ENCODE data around the gene ARHGAP20. TPM values are rescaled to one million over a fixed set of nuclear protein-coding genes. Genes with fewer than 3 reads are reported as not detected.
"Not testable (repeated sequence)": the region's sequence is repeated elsewhere in the genome, so short reads cannot be mapped to it uniquely, and the experiment has no call there.

Gene ARHGAP20
- polyA plus RNA-seq, 1 donor = 6.1 TPM

- no peak for DNase-seq
Observed at GRCh38 chr11:110716361-110716760, 4.1 kb upstream of the ARHGAP20 start.

- DNase-seq = no peak
Observed at GRCh38 chr11:110715541-110715940, 3.3 kb upstream of the ARHGAP20 start.

GRCh38 chr11:110713449-110713776 lies 1.2 kb upstream of the ARHGAP20 start:
- no peak for DNase-seq

GRCh38 chr11:110712659-110713448 lies 617 bp upstream of the ARHGAP20 start:
- DNase-seq = peak; percentile 63

- DNase-seq = no peak
Observed at GRCh38 chr11:110711448-110711775, 825 bp downstream of the ARHGAP20 start.

- DNase-seq = peak; percentile 43
Observed at GRCh38 chr11:110710628-110711381, 1.4 kb downstream of the ARHGAP20 start.

GRCh38 chr11:110704210-110704864 lies 7.9 kb downstream of the ARHGAP20 start:
- no peak for DNase-seq

- peak; percentile 40 for DNase-seq
Observed at GRCh38 chr11:110691926-110692325, 20.3 kb downstream of the ARHGAP20 start.

- DNase-seq = no peak
Observed at GRCh38 chr11:110689306-110689705, 22.9 kb downstream of the ARHGAP20 start.

GRCh38 chr11:110679323-110679975 lies 32.8 kb downstream of the ARHGAP20 start:
- no peak for DNase-seq

GRCh38 chr11:110675548-110675947 lies 36.7 kb downstream of the ARHGAP20 start:
- no peak for DNase-seq

- DNase-seq = no peak
Observed at GRCh38 chr11:110665689-110666465, 46.4 kb downstream of the ARHGAP20 start.

GRCh38 chr11:110655967-110656366 lies 56.3 kb downstream of the ARHGAP20 start:
- no peak for DNase-seq

GRCh38 chr11:110654456-110654855 lies 57.8 kb downstream of the ARHGAP20 start:
- no peak for DNase-seq

GRCh38 chr11:110645253-110645652 lies 67.0 kb downstream of the ARHGAP20 start:
- no peak for DNase-seq

- DNase-seq = no peak
Observed at GRCh38 chr11:110634370-110634769, 77.9 kb downstream of the ARHGAP20 start.

- DNase-seq = no peak
Observed at GRCh38 chr11:110631551-110631950, 80.7 kb downstream of the ARHGAP20 start.

GRCh38 chr11:110629594-110629993 lies 82.6 kb downstream of the ARHGAP20 start:
- no peak for DNase-seq

GRCh38 chr11:110621826-110622225 lies 90.4 kb downstream of the ARHGAP20 start:
- DNase-seq = no peak

- DNase-seq = not testable (repeated sequence)
Observed at GRCh38 chr11:110619366-110619765, 92.9 kb downstream of the ARHGAP20 start.

GRCh38 chr11:110614031-110614430 lies 98.2 kb downstream of the ARHGAP20 start:
- DNase-seq = peak; percentile 23

Measured in hindlimb muscle (tissue), 1 donor.